Ecto neural progenitor cell (in vitro differentiated cells): Measurements from ENCODE around the gene AKAP6.

Experiments
- DNase-seq: peaks from one replicate; pipeline ENCODE4 v3.0.0-alpha.2; 2018; ENCODE audit warnings: low spot score

Gene AKAP6

GRCh38 chr14:32623300-32624093, 294.4 kb downstream of the AKAP6 start:
- DNase-seq: no peak

- no peak for DNase-seq
Observed at GRCh38 chr14:32625211-32625610, 296.1 kb downstream of the AKAP6 start.

- no peak for DNase-seq
Observed at GRCh38 chr14:32627545-32628298, 298.6 kb downstream of the AKAP6 start.

- DNase-seq: no peak
Observed at GRCh38 chr14:32629236-32629635, 300.1 kb downstream of the AKAP6 start.

- no peak for DNase-seq
Observed at GRCh38 chr14:32630701-32631100, 301.6 kb downstream of the AKAP6 start.

GRCh38 chr14:32633224-32633859, 304.2 kb downstream of the AKAP6 start:
- peak; percentile 48 for DNase-seq

GRCh38 chr14:32633930-32634329, 304.8 kb downstream of the AKAP6 start:
- DNase-seq: no peak

GRCh38 chr14:32635061-32635719, 306.1 kb downstream of the AKAP6 start:
- DNase-seq: no peak

GRCh38 chr14:32637582-32637981, 308.5 kb downstream of the AKAP6 start:
- no peak for DNase-seq

GRCh38 chr14:32639208-32639607, 310.1 kb downstream of the AKAP6 start:
- no peak for DNase-seq

- DNase-seq: no peak
Observed at GRCh38 chr14:32645551-32645950, 316.5 kb downstream of the AKAP6 start.

- DNase-seq: no peak
Observed at GRCh38 chr14:32648434-32648833, 319.3 kb downstream of the AKAP6 start.

- DNase-seq: no peak
Observed at GRCh38 chr14:32650030-32650429, 320.9 kb downstream of the AKAP6 start.

GRCh38 chr14:32650665-32651064, 321.6 kb downstream of the AKAP6 start:
- no peak for DNase-seq

- DNase-seq: no peak
Observed at GRCh38 chr14:32654106-32654505, 325.0 kb downstream of the AKAP6 start.

GRCh38 chr14:32656601-32657000, 327.5 kb downstream of the AKAP6 start:
- DNase-seq: no peak

GRCh38 chr14:32657081-32657480, 328.0 kb downstream of the AKAP6 start:
- no peak for DNase-seq

- DNase-seq: no peak
Observed at GRCh38 chr14:32661216-32661615, 332.1 kb downstream of the AKAP6 start.

GRCh38 chr14:32662211-32662610, 333.1 kb downstream of the AKAP6 start:
- no peak for DNase-seq

GRCh38 chr14:32666308-32666707, 337.2 kb downstream of the AKAP6 start:
- no peak for DNase-seq

GRCh38 chr14:32667287-32667686, 338.2 kb downstream of the AKAP6 start:
- DNase-seq: no peak

GRCh38 chr14:32667791-32668190, 338.7 kb downstream of the AKAP6 start:
- DNase-seq: no peak
